ENCODE measurements around the gene ZNF57. TPM values are rescaled to one million over a fixed set of nuclear protein-coding genes. Genes with fewer than 3 reads are reported as not detected.

The ZNF57 gene
- total and polyA plus RNA-seq, 9 of the 15 experiments (the other 6 are each of a cell fraction or from before 2014, with no cell fraction given) = 3.9 to 13.5 (median 7.8) TPM

DNA sequence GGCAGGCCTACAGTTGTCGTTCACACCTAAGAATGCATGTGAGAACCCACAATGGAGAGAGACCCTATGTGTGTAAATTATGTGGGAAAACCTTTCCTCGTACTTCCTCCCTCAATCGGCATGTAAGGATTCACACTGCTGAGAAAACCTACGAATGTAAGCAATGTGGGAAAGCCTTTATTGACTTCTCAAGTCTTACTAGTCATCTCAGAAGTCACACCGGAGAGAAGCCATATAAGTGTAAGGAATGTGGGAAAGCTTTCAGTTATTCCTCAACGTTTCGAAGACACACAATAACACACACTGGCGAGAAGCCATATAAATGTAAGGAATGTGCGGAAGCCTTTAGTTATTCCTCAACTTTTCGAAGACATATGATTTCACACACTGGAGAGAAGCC, 48.1 kb upstream of the ZNF57 start:
- Histone ChIP-seq H3K36me3 (ENCODE audit: control insufficient read depth, insufficient read depth, low read length) (peaks cover 37% of the 10 kb centered on the region), H3K4me2 (ENCODE audit: insufficient read depth, low read length) (no peak overlapping the region), H3K4me3 (no peak overlapping the region), H3K27me3 (ENCODE audit: control insufficient read depth in 2 of 2, insufficient read depth in 2 of 2, low read length in 2 of 2) (no peaks in the 10 kb centered on the region), H4K20me1 (replicated peaks; ENCODE audit: control insufficient read depth, insufficient read depth, low read length) (no peaks in the 10 kb centered on the region), H3K79me2 (ENCODE audit: control insufficient read depth, insufficient read depth, low read length) (no peaks in the 10 kb centered on the region; the same call in 2 of the 3 replicates), H3K9ac (ENCODE audit: insufficient read depth in 1 of 2, low read depth in 2 of 2, low read length in 2 of 2) (no peak overlapping the region), H3K27ac (ENCODE audit: extremely low read depth, low read depth, low read length) (no peak overlapping the region), H3K9me1 (ENCODE audit: control insufficient read depth, insufficient read depth, low read length) (no peaks in the 10 kb centered on the region), H2AFZ (ENCODE audit: low read depth, low read length) (no peak overlapping the region), H3K9me3 (replicated peaks; ENCODE audit: control insufficient read depth, insufficient read depth, low read depth, low read length) (peaks cover 35% of the 10 kb centered on the region), H3K4me1 (replicated peaks in 1 of 2; ENCODE audit: control insufficient read depth in 2 of 2, insufficient read depth in 2 of 2, low read length in 2 of 2) (no peaks in the 10 kb centered on the region)
- intact Hi-C loops (cut with micrococcal nuclease) (no loop called here), in situ Hi-C loops (cut with MboI) (no loop called here)
- DNase-seq (ENCODE audit: extremely low read depth in 1 of 4, low spot score in 3 of 4) (no peak), ATAC-seq (no peak), FAIRE-seq (no peak)
- WGBS (ENCODE audit: insufficient coverage, low coverage, missing lambda C conversion rate) = 90% methylated on average over 10 of the region's 10 CpGs
- POLR2A ChIA-PET = no interaction called here
- no TSS peak for BruUV-seq (replicated peaks)
- CTCF ChIA-PET (ENCODE audit: low intra/inter-chr PET ratio) = no interaction called here
- peak; percentile 22; the same call in 1 of the 2 replicates for TF ChIP-seq ZEB2 (IDR thresholded peaks at IDR 0.05)
- no peak for TF ChIP-seq CBFA2T2 (conservative IDR thresholded peaks at IDR 0.05)
- TF ChIP-seq, protein P1, sequence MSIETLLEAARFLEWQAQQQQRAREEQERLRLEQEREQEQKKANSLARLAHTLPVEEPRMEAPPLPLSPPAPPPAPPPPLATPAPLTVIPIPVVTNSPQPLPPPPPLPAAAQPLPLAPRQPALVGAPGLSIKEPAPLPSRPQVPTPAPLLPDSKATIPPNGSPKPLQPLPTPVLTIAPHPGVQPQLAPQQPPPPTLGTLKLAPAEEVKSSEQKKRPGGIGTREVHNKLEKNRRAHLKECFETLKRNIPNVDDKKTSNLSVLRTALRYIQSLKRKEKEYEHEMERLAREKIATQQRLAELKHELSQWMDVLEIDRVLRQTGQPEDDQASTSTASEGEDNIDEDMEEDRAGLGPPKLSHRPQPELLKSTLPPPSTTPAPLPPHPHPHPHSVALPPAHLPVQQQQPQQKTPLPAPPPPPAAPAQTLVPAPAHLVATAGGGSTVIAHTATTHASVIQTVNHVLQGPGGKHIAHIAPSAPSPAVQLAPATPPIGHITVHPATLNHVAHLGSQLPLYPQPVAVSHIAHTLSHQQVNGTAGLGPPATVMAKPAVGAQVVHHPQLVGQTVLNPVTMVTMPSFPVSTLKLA (conservative IDR thresholded peaks at IDR 0.05) = no peak
- no peak for TF ChIP-seq ZC3H11A (IDR thresholded peaks at IDR 0.05; ENCODE audit: low read depth, low read length)
- TF ChIP-seq SRSF7 (optimal IDR thresholded peaks at IDR 0.05; ENCODE audit: low read depth, low read length) = no peak
- TF ChIP-seq SIN3A (IDR thresholded peaks at IDR 0.05; ENCODE audit: borderline replicate concordance in 2 of 2, control insufficient read depth in 1 of 2, low read depth in 2 of 2, low read length in 2 of 2) = no peak
- no peak for TF ChIP-seq KAT7 (CRISPR knock-in tag; IDR thresholded peaks at IDR 0.05; ENCODE audit: borderline replicate concordance)
- no peak for TF ChIP-seq THRAP3 (IDR thresholded peaks at IDR 0.05; ENCODE audit: borderline replicate concordance)
- TF ChIP-seq ZNF274 (IDR thresholded peaks at IDR 0.05; ENCODE audit: borderline replicate concordance, low read depth, low read length) = 0 out of 2 replicates have a peak, but pooled peaks have one; percentile 16
- TF ChIP-seq CREB1 (IDR thresholded peaks at IDR 0.05) = no peak
- no peak for TF ChIP-seq CREB1 (CRISPR knock-in tag; IDR thresholded peaks at IDR 0.05)
- TF ChIP-seq, protein P2, sequence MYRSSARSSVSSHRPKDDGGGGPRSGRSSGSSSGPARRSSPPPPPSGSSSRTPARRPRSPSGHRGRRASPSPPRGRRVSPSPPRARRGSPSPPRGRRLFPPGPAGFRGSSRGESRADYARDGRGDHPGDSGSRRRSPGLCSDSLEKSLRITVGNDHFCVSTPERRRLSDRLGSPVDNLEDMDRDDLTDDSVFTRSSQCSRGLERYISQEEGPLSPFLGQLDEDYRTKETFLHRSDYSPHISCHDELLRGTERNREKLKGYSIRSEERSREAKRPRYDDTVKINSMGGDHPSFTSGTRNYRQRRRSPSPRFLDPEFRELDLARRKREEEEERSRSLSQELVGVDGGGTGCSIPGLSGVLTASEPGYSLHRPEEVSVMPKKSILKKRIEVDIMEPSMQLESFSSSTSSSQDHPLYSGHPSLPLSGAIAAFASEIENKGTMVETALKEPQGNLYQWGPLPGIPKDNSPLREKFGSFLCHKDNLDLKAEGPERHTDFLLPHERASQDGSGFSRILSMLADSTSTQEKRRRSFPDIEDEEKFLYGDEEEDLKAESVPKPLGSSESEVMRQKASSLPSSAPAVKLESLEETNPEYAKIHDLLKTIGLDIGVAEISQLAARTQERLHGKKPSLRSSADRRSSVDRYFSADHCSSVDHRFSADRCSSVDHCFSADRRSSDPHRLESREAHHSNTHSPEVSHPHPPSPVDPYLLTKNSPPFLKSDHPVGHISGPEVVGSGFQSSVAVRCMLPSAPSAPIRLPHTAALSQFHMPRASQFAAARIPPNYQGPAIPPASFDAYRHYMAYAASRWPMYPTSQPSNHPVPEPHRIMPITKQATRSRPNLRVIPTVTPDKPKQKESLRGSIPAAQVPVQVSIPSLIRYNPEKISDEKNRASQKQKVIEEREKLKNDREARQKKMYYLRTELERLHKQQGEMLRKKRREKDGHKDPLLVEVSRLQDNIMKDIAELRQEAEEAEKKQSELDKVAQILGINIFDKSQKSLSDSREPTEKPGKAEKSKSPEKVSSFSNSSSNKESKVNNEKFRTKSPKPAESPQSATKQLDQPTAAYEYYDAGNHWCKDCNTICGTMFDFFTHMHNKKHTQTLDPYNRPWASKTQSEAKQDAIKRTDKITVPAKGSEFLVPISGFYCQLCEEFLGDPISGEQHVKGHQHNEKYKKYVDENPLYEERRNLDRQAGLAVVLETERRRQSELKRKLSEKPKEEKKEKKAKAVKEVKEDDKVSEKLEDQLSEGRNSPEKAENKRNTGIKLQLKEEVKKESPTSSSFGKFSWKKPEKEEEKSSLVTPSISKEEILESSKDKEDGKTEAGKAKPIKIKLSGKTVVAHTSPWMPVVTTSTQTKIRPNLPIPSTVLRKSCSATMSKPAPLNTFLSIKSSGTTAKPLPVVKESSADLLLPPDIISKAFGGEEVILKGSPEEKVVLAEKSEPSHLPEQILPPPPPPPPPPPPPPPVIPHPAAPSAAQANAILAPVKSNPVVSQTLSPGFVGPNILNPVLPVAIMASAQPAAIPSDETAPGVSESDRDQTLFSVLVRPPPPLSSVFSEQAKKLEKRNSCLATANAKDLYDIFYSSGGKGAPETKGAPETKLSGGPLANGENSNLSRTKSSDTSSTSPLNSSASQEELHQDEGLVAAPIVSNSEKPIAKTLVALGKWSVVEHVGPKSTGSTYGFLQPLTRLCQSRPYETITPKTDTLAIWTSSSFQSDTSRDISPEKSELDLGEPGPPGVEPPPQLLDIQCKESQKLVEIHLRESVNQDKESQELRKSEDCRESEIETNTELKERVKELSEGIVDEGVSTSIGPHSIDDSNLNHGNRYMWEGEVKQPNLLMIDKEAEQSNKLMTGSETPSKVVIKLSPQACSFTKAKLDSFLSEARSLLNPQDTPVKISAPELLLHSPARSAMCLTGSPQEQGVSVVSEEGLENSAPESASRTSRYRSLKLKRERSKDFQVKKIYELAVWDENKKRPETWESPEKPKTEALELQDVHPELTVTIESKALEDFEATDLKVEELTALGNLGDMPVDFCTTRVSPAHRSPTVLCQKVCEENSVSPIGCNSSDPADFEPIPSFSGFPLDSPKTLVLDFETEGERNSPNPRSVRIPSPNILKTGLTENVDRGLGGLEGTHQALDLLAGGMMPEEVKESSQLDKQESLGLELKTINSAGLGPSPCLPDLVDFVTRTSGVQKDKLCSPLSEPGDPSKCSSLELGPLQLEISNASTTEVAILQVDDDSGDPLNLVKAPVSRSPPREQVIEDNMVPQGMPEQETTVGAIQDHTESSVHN (IDR thresholded peaks at IDR 0.05; ENCODE audit: borderline replicate concordance in 1 of 2, low read depth in 1 of 2) = 0 out of 4 replicates have a peak, but pooled peaks of 1 of the 2 experiments have one; percentile 13
- no peak for TF ChIP-seq RBM14 (IDR thresholded peaks at IDR 0.05; ENCODE audit: borderline replicate concordance, insufficient read depth, low read depth, low read length)
- TF ChIP-seq ERF (CRISPR knock-in tag; IDR thresholded peaks at IDR 0.05) = no peak

Measured in K562 (cell line).